K562 (cell line): ENCODE data around the gene STAT4.

Experiments
- CTCF ChIP-seq, 3 experiments: IDR thresholded peaks in 2 of 3; conservative IDR thresholded peaks in 1 of 3; 2 replicates each; pipeline ENCODE4 v1.5.1; 2011 to 2012; ENCODE audit warnings: low read length in 3 of 3, mild to moderate bottlenecking in 3 of 3, control low read depth in 2 of 3, improper control_type of control experiment in 1 of 3, inconsistent platforms in 1 of 3, low read depth in 1 of 3, mixed read lengths in 1 of 3, moderate library complexity in 1 of 3; ENCODE audit not compliant: insufficient read depth in 2 of 3
- KAT2B ChIP-seq: IDR thresholded peaks from one replicate; pipeline ENCODE4 v1.6.1; 2012; ENCODE audit warnings: low read depth, mild to moderate bottlenecking, control low read depth, inconsistent platforms, low read length, moderate library complexity
- NCOA4 ChIP-seq: fragments of 450-650 bp; IDR thresholded peaks from 2 replicates; pipeline ENCODE4 v1.6.1; 2018; ENCODE audit warnings: mild to moderate bottlenecking; ENCODE audit not compliant: partially characterized antibody
- NR2F6 ChIP-seq: fragments of 450-650 bp; formaldehyde crosslinking; IDR thresholded peaks from 2 replicates; pipeline ENCODE4 v1.4.0; 2020; ENCODE audit warnings: mild to moderate bottlenecking
- TF ChIP-seq, protein P1 (sequence below): sonication (generic); formaldehyde crosslinking; IDR thresholded peaks from 2 replicates; pipeline ENCODE4 v1.5.0; 2020; ENCODE audit warnings: missing genetic modification reagents

GRCh38 chr2:191180276-191180675 is 29.5 kb upstream of the STAT4 start:
- TF ChIP-seq NR2F6 (CRISPR knock-in tag) (no peak), CTCF (IDR thresholded peaks at IDR 0.05 in 2 of 3, conservative IDR thresholded peaks at IDR 0.05 in 1 of 3; ENCODE audit: insufficient read depth in 2 of 3, low read depth in 1 of 3, low read length in 3 of 3) (no peak), KAT2B (no peak), NCOA4 (no peak)
- TF ChIP-seq, protein P1, sequence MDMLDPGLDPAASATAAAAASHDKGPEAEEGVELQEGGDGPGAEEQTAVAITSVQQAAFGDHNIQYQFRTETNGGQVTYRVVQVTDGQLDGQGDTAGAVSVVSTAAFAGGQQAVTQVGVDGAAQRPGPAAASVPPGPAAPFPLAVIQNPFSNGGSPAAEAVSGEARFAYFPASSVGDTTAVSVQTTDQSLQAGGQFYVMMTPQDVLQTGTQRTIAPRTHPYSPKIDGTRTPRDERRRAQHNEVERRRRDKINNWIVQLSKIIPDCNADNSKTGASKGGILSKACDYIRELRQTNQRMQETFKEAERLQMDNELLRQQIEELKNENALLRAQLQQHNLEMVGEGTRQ (CRISPR knock-in tag) = no peak
